Progenitor cell of endocrine pancreas (in vitro differentiated cells): ENCODE measurements around the gene ADPGK. TPM values are rescaled to one million over a fixed set of nuclear protein-coding genes. Genes with fewer than 3 reads are reported as not detected.
A peak's percentile ranks its signal among the peaks of the same experiment; 100 is the strongest.

Experiments used
- DNase-seq: peaks from one replicate; pipeline ENCODE4 v3.0.0; 2021; ENCODE audit warnings: low spot score; ENCODE audit not compliant: unreplicated experiment
- H3K27ac Mint-ChIP-seq: 2 replicates; pipeline ENCODE4 v1.8.0; 2021; ENCODE audit warnings: mild to moderate bottlenecking, moderate library complexity, mixed read lengths
- H3K27me3 Mint-ChIP-seq: 2 replicates; pipeline ENCODE4 v1.8.0; 2021; ENCODE audit warnings: mixed read lengths
- H3K36me3 Mint-ChIP-seq: 2 replicates; pipeline ENCODE4 v1.8.0; 2022; ENCODE audit warnings: mixed read lengths; ENCODE audit not compliant: insufficient read depth
- H3K4me1 Mint-ChIP-seq: 2 replicates; pipeline ENCODE4 v1.8.0; 2021; ENCODE audit warnings: low read depth, mixed read lengths
- H3K4me3 Mint-ChIP-seq: 2 replicates; pipeline ENCODE4 v1.8.0; 2021; ENCODE audit warnings: low read depth, mild to moderate bottlenecking, moderate library complexity, mixed read lengths
- H3K9me3 Mint-ChIP-seq: 2 replicates; pipeline ENCODE4 v1.8.0; 2021; ENCODE audit warnings: low read depth, mixed read lengths
- CTCF ChIP-seq: fragments of 200-600 bp; sonication (generic); IDR thresholded peaks from one replicate; pipeline ENCODE4 v1.5.0; 2021; ENCODE audit warnings: antibody characterized with exemption, mild to moderate bottlenecking; ENCODE audit not compliant: unreplicated experiment
- total RNA-seq: library from RNA; stranded (reverse); gene quantifications from 2 replicates; pipeline ENCODE4 v1.2.1, GENCODE V29; 2021

The ADPGK gene
- total RNA-seq, 1 donor from 2014 or later: 52.6 TPM

- peaks cover 5% of the 10 kb centered on the region for H3K27me3 Mint-ChIP-seq
- TF ChIP-seq CTCF: no peak
- no peaks in the 10 kb centered on the region for H3K36me3 Mint-ChIP-seq
- DNase-seq: no peak
- no peaks in the 10 kb centered on the region for H3K9me3 Mint-ChIP-seq
- no peaks in the 10 kb centered on the region for H3K4me1 Mint-ChIP-seq
- H3K4me3 Mint-ChIP-seq: no peak overlapping the region
- no peak overlapping the region for H3K27ac Mint-ChIP-seq
Observed at GRCh38 chr15:72803006-72803405, 19.4 kb upstream of the ADPGK start.

- H3K27ac Mint-ChIP-seq: no peak overlapping the region
- H3K36me3 Mint-ChIP-seq: no peaks in the 10 kb centered on the region
- H3K4me1 Mint-ChIP-seq: peaks cover 2% of the 10 kb centered on the region
- no peak overlapping the region for H3K4me3 Mint-ChIP-seq
- no peak for TF ChIP-seq CTCF
- peaks cover 5% of the 10 kb centered on the region for H3K27me3 Mint-ChIP-seq
- H3K9me3 Mint-ChIP-seq: no peaks in the 10 kb centered on the region
- DNase-seq: no peak
Observed at GRCh38 chr15:72801590-72802325, 18.2 kb upstream of the ADPGK start.

- TF ChIP-seq CTCF: no peak
- H3K4me1 Mint-ChIP-seq: peaks cover 4% of the 10 kb centered on the region
- H3K9me3 Mint-ChIP-seq: no peaks in the 10 kb centered on the region
- no peak overlapping the region for H3K27ac Mint-ChIP-seq
- H3K36me3 Mint-ChIP-seq: no peaks in the 10 kb centered on the region
- peaks cover 10% of the 10 kb centered on the region for H3K27me3 Mint-ChIP-seq
- DNase-seq: no peak
- no peak overlapping the region for H3K4me3 Mint-ChIP-seq
Observed at GRCh38 chr15:72800833-72801481, 17.4 kb upstream of the ADPGK start.

GRCh38 chr15:72797834-72798233 lies 14.3 kb upstream of the ADPGK start:
- H3K4me1 Mint-ChIP-seq: peaks cover 4% of the 10 kb centered on the region
- no peak for TF ChIP-seq CTCF
- DNase-seq: no peak
- no peak overlapping the region for H3K27ac Mint-ChIP-seq
- peaks cover 15% of the 10 kb centered on the region for H3K27me3 Mint-ChIP-seq
- no peaks in the 10 kb centered on the region for H3K9me3 Mint-ChIP-seq
- no peaks in the 10 kb centered on the region for H3K36me3 Mint-ChIP-seq
- H3K4me3 Mint-ChIP-seq: peak overlapping the region; percentile 65

- Mint-ChIP-seq H3K27ac (no peak overlapping the region), H3K27me3 (peaks cover 15% of the 10 kb centered on the region), H3K36me3 (no peaks in the 10 kb centered on the region), H3K4me1 (peaks cover 4% of the 10 kb centered on the region), H3K9me3 (no peaks in the 10 kb centered on the region), H3K4me3 (peak overlapping the region; percentile 77)
- TF ChIP-seq CTCF: no peak
- DNase-seq: no peak
Observed at GRCh38 chr15:72797338-72797689, 13.8 kb upstream of the ADPGK start.
